Peyer's patch (tissue), 4 donors: ENCODE data around the gene CACTIN. TPM values are rescaled to one million over a fixed set of nuclear protein-coding genes. Genes with fewer than 3 reads are reported as not detected.

Source experiments
- DNase-seq, 3 donors: peaks; one replicate each; pipeline ENCODE4 v3.0.0-alpha.2; 2017 to 2019
- H3K27ac ChIP-seq, 4 donors: fragments of 200-600 bp; sonication (generic); one replicate each; pipeline ENCODE4 v1.5.1; 2016 to 2019
- H3K27me3 ChIP-seq, 2 donors: fragments of 200-600 bp; sonication (generic); one replicate each; pipeline ENCODE4 v1.5.1; 2019
- H3K36me3 ChIP-seq, 3 donors: fragments of 200-600 bp; sonication (generic); one replicate each; pipeline ENCODE4 v1.5.1; 2016 to 2019
- H3K4me1 ChIP-seq, 4 donors: fragments of 200-600 bp; sonication (generic); one replicate each; pipeline ENCODE4 v1.5.1; 2016 to 2019
- H3K4me3 ChIP-seq, 4 donors: fragments of 200-600 bp; sonication (generic); 1 replicate in 3 of 4; 2 replicates in 1 of 4; pipeline ENCODE4 v1.5.1; 2016 to 2019; ENCODE audit warnings: mild to moderate bottlenecking in 1 of 4
- H3K9me3 ChIP-seq, 4 donors: fragments of 200-600 bp; sonication (generic); one replicate each; pipeline ENCODE4 v1.5.1; 2016 to 2019; ENCODE audit warnings: mild to moderate bottlenecking in 1 of 4
- POLR2A ChIP-seq, 2 donors: fragments of 450-650 bp; IDR thresholded peaks; one replicate each; pipeline ENCODE4 v1.5.1; 2017; ENCODE audit warnings: antibody characterized with exemption in 2 of 2, mild to moderate bottlenecking in 2 of 2, moderate library complexity in 2 of 2
- total RNA-seq, 4 donors: library from RNA; depleted of rRNA; stranded (reverse); fragments of >200 nt; gene quantifications; one replicate each; pipeline ENCODE4 v1.1.0, GENCODE V29; 2016
- TF ChIP-seq, protein P1 (sequence below), 6 experiments: fragments of 450-650 bp in 4 of 6; fragments of 200-600 bp in 2 of 6; sonication (generic) in 1 of 6; IDR thresholded peaks; one replicate each; pipeline ENCODE4 v1.5.1; 2017 to 2019; ENCODE audit warnings: antibody characterized with exemption in 6 of 6, mild to moderate bottlenecking in 3 of 6, moderate library complexity in 1 of 6

Gene CACTIN
- total RNA-seq, 4 donors from 2014 or later, result 21.2 to 60.2 (median 33.3) TPM

- TF ChIP-seq POLR2A (IDR thresholded peaks at IDR 0.05), result no peak
- TF ChIP-seq, protein P1, sequence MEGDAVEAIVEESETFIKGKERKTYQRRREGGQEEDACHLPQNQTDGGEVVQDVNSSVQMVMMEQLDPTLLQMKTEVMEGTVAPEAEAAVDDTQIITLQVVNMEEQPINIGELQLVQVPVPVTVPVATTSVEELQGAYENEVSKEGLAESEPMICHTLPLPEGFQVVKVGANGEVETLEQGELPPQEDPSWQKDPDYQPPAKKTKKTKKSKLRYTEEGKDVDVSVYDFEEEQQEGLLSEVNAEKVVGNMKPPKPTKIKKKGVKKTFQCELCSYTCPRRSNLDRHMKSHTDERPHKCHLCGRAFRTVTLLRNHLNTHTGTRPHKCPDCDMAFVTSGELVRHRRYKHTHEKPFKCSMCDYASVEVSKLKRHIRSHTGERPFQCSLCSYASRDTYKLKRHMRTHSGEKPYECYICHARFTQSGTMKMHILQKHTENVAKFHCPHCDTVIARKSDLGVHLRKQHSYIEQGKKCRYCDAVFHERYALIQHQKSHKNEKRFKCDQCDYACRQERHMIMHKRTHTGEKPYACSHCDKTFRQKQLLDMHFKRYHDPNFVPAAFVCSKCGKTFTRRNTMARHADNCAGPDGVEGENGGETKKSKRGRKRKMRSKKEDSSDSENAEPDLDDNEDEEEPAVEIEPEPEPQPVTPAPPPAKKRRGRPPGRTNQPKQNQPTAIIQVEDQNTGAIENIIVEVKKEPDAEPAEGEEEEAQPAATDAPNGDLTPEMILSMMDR (IDR thresholded peaks at IDR 0.05), result no peak
- Histone ChIP-seq H3K9me3 (no peaks in the 10 kb centered on the region), H3K27ac (no peak overlapping the region), H3K4me3 (no peak overlapping the region), H3K4me1 (no peaks in the 10 kb centered on the region), H3K27me3 (no peaks in the 10 kb centered on the region), H3K36me3 (no peaks in the 10 kb centered on the region)
- no peak for DNase-seq
Measured at GRCh38 chr19:3595521-3596061, 31.0 kb downstream of the CACTIN start.

- no peak overlapping the region for H3K27ac ChIP-seq
- no peaks in the 10 kb centered on the region for H3K4me1 ChIP-seq
- no peaks in the 10 kb centered on the region for H3K27me3 ChIP-seq
- H3K36me3 ChIP-seq, result no peaks in the 10 kb centered on the region
- no peaks in the 10 kb centered on the region for H3K9me3 ChIP-seq
- TF ChIP-seq, protein P1 (IDR thresholded peaks at IDR 0.05), result no peak
- no peak for TF ChIP-seq POLR2A (IDR thresholded peaks at IDR 0.05)
- no peak overlapping the region for H3K4me3 ChIP-seq
- DNase-seq, result no peak
Measured at GRCh38 chr19:3593156-3593555, 33.4 kb downstream of the CACTIN start.

GRCh38 chr19:3591876-3592613, 34.5 kb downstream of the CACTIN start:
- Histone ChIP-seq H3K9me3 (no peaks in the 10 kb centered on the region), H3K27ac (no peak overlapping the region), H3K27me3 (no peaks in the 10 kb centered on the region), H3K36me3 (no peaks in the 10 kb centered on the region), H3K4me1 (no peaks in the 10 kb centered on the region), H3K4me3 (no peak overlapping the region)
- TF ChIP-seq, protein P1 (IDR thresholded peaks at IDR 0.05), result no peak
- TF ChIP-seq POLR2A (IDR thresholded peaks at IDR 0.05), result no peak
- DNase-seq, result no peak

- no peak for TF ChIP-seq POLR2A (IDR thresholded peaks at IDR 0.05)
- TF ChIP-seq, protein P1 (IDR thresholded peaks at IDR 0.05), result no peak
- H3K27ac ChIP-seq, result no peak overlapping the region
- peaks cover 0 to under 1% (median 0%) of the 10 kb centered on the region in 4 donors for H3K4me1 ChIP-seq
- no peaks in the 10 kb centered on the region for H3K36me3 ChIP-seq
- H3K9me3 ChIP-seq, result no peaks in the 10 kb centered on the region
- no peak for DNase-seq
- H3K27me3 ChIP-seq, result no peaks in the 10 kb centered on the region
- H3K4me3 ChIP-seq, result no peak overlapping the region
Measured at GRCh38 chr19:3590991-3591659, 35.5 kb downstream of the CACTIN start.

- Histone ChIP-seq H3K27ac (no peak overlapping the region), H3K4me1 (peaks cover 0 to 12% (median 0%) of the 10 kb centered on the region in 4 donors), H3K4me3 (no peak overlapping the region), H3K9me3 (no peaks in the 10 kb centered on the region), H3K36me3 (no peaks in the 10 kb centered on the region), H3K27me3 (no peaks in the 10 kb centered on the region)
- no peak for TF ChIP-seq POLR2A (IDR thresholded peaks at IDR 0.05)
- TF ChIP-seq, protein P1 (IDR thresholded peaks at IDR 0.05), result no peak
- no peak for DNase-seq
Measured at GRCh38 chr19:3589949-3590348, 36.6 kb downstream of the CACTIN start.
